AG10803 (cell line): ENCODE measurements around the gene CR2.

Source experiments
- DNase-seq: peaks from one replicate; pipeline ENCODE4 v3.0.0; 2010; ENCODE audit warnings: low read depth
- H3K4me3 ChIP-seq: 2 replicates; pipeline ENCODE4 v1.5.1; 2011; ENCODE audit warnings: mild to moderate bottlenecking, low read length, control low read depth
- TF ChIP-seq, protein P1 (sequence below): conservative IDR thresholded peaks from 2 replicates; pipeline ENCODE4 v1.5.1; 2011; ENCODE audit warnings: mild to moderate bottlenecking, low read length, control low read depth, inconsistent platforms

CR2 gene

DNA sequence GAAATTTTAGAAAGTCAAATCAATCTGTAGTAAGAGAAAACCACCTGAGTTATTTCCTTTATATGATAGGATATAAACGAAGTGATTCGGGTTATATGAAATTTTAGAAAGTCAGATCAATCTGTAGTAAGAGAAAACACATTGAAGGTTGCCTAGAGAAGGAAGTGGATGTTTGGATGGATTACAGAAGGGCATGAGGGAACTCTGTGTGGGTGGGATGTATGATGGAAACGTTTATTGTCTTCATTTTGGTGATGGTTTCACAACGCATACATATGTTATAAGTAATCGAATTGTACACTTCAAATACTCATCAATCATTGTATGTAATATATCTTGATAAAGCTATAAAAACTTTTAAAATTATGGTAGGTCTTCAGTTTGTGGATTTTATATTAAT lies 46.9 kb downstream of the CR2 start:
- TF ChIP-seq, protein P1, sequence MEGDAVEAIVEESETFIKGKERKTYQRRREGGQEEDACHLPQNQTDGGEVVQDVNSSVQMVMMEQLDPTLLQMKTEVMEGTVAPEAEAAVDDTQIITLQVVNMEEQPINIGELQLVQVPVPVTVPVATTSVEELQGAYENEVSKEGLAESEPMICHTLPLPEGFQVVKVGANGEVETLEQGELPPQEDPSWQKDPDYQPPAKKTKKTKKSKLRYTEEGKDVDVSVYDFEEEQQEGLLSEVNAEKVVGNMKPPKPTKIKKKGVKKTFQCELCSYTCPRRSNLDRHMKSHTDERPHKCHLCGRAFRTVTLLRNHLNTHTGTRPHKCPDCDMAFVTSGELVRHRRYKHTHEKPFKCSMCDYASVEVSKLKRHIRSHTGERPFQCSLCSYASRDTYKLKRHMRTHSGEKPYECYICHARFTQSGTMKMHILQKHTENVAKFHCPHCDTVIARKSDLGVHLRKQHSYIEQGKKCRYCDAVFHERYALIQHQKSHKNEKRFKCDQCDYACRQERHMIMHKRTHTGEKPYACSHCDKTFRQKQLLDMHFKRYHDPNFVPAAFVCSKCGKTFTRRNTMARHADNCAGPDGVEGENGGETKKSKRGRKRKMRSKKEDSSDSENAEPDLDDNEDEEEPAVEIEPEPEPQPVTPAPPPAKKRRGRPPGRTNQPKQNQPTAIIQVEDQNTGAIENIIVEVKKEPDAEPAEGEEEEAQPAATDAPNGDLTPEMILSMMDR: no peak
- H3K4me3 ChIP-seq: no peak overlapping the region
- DNase-seq: no peak

GRCh38 chr1:207502726-207503125 lies 48.6 kb downstream of the CR2 start:
- H3K4me3 ChIP-seq: no peak overlapping the region
- DNase-seq: no peak
- TF ChIP-seq, protein P1: no peak

DNA sequence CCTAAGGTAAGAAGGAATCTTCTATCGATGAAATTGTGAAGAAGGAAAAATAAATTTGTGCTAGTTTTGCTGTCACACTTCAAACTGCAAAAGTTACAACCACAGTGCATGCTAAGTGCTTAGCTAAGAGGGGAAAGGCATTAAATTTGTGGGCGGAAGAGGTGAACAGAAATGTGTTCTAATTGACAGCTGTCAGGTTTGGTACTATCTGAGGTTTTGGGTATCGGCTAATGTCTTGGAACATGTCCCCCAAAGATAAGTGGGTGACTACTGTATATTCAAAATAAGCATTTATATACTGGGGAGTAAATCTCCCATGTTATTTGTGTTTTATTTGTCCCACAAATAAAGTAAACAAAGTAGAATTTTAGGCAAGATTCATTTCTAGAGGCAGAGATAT lies 49.8 kb downstream of the CR2 start:
- DNase-seq: no peak
- no peak overlapping the region for H3K4me3 ChIP-seq
- TF ChIP-seq, protein P1: no peak

GRCh38 chr1:207504438-207504837 lies 50.3 kb downstream of the CR2 start:
- TF ChIP-seq, protein P1: no peak
- H3K4me3 ChIP-seq: no peak overlapping the region
- no peak for DNase-seq

- TF ChIP-seq, protein P1: no peak
- DNase-seq: no peak
- no peak overlapping the region for H3K4me3 ChIP-seq
Observed at GRCh38 chr1:207510444-207510843, 56.3 kb downstream of the CR2 start.

GRCh38 chr1:207514890-207515289 lies 60.8 kb downstream of the CR2 start:
- DNase-seq: no peak
- TF ChIP-seq, protein P1: no peak
- H3K4me3 ChIP-seq: no peak overlapping the region

DNA sequence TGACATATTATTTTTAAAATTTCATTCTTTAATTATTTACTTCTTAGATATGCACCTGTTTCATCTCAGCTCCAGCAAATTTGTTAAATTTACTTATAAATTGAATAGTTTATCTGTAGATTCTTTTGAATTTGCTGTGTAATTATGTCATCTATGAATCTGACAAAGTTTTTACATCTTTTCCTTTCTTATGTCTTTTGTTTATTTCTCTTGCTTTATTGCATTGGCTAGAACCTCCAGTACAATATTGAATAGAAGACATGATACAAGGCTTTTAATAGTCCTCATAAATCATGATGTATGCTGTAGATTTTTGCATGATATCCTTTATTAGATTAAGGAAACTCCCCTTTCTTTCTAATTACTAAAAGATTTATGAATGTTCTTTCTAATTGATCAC lies 62.6 kb downstream of the CR2 start:
- no peak for DNase-seq
- TF ChIP-seq, protein P1: no peak
- no peak overlapping the region for H3K4me3 ChIP-seq
